ENCODE data around the gene CHCHD6. TPM values are rescaled to one million over a fixed set of nuclear protein-coding genes. Genes with fewer than 3 reads are reported as not detected.
A peak's percentile ranks its signal among the peaks of the same experiment; 100 is the strongest.

The CHCHD6 gene
- total RNA-seq, 3 donors from 2014 or later = 5.9 to 9.8 (median 6.5) TPM

- Histone ChIP-seq H3K4me3 (peak overlapping the region; percentile 34), H3K36me3 (ENCODE audit: low read depth) (no peaks in the 10 kb centered on the region), H3K4me1 (ENCODE audit: low read depth) (peaks cover 7% of the 10 kb centered on the region), H3K9me3 (no peaks in the 10 kb centered on the region)
- intact Hi-C loops (cut with DNase I, micrococcal nuclease) = no loop called here
- ATAC-seq (peak; percentile 3), DNase-seq (no peak)
- no peak for TF ChIP-seq CTCF (IDR thresholded peaks at IDR 0.05)
Measured at GRCh38 chr3:126983276-126983652, 279.2 kb downstream of the CHCHD6 start.

GRCh38 chr3:126983653-126984390 is 279.8 kb downstream of the CHCHD6 start:
- Histone ChIP-seq H3K9me3 (no peaks in the 10 kb centered on the region), H3K4me3 (peak overlapping the region; percentile 34), H3K4me1 (ENCODE audit: low read depth) (peaks cover 7% of the 10 kb centered on the region), H3K36me3 (ENCODE audit: low read depth) (no peaks in the 10 kb centered on the region)
- TF ChIP-seq CTCF (IDR thresholded peaks at IDR 0.05) = no peak
- ATAC-seq (peak; percentile 6), DNase-seq (peak in 1 of 3 donors; percentile 60)
- intact Hi-C loops (cut with DNase I, micrococcal nuclease) = no loop called here

GRCh38 chr3:126984391-126985131 is 280.5 kb downstream of the CHCHD6 start:
- Histone ChIP-seq H3K4me1 (ENCODE audit: low read depth) (peaks cover 7% of the 10 kb centered on the region), H3K36me3 (ENCODE audit: low read depth) (no peaks in the 10 kb centered on the region), H3K4me3 (no peak overlapping the region), H3K9me3 (no peaks in the 10 kb centered on the region)
- ATAC-seq (no peak), DNase-seq (no peak)
- TF ChIP-seq CTCF (IDR thresholded peaks at IDR 0.05) = no peak
- intact Hi-C loops (cut with DNase I, micrococcal nuclease) = no loop called here

GRCh38 chr3:126985132-126985985 is 281.3 kb downstream of the CHCHD6 start:
- Histone ChIP-seq H3K4me1 (ENCODE audit: low read depth) (peaks cover 7% of the 10 kb centered on the region), H3K9me3 (no peaks in the 10 kb centered on the region), H3K4me3 (no peak overlapping the region), H3K36me3 (ENCODE audit: low read depth) (no peaks in the 10 kb centered on the region)
- no peak for TF ChIP-seq CTCF (IDR thresholded peaks at IDR 0.05)
- DNase-seq (no peak), ATAC-seq (no peak)
- intact Hi-C loops (cut with DNase I, micrococcal nuclease) = no loop called here

GRCh38 chr3:126986001-126986400 is 282.0 kb downstream of the CHCHD6 start:
- Histone ChIP-seq H3K36me3 (ENCODE audit: low read depth) (no peaks in the 10 kb centered on the region), H3K4me1 (ENCODE audit: low read depth) (peaks cover 7% of the 10 kb centered on the region), H3K9me3 (no peaks in the 10 kb centered on the region), H3K4me3 (no peak overlapping the region)
- no peak for TF ChIP-seq CTCF (IDR thresholded peaks at IDR 0.05)
- intact Hi-C loops (cut with DNase I, micrococcal nuclease) = no loop called here
- no peak for DNase-seq
- ATAC-seq = no peak
